Measurements from ENCODE around the gene NDRG2. TPM values are rescaled to one million over a fixed set of nuclear protein-coding genes. Genes with fewer than 3 reads are reported as not detected.

The NDRG2 gene
- total and polyA plus RNA-seq, 9 of the 15 experiments (the other 6 are each of a cell fraction or from before 2014, with no cell fraction given): 10.1 to 105 (median 41.0) TPM

GRCh38 chr14:21057803-21058675 lies 33.2 kb upstream of the NDRG2 start, which contains the start of gene RNASE8:
Gene RNASE8 (plus strand): TSS chr14:21057822. CDS start chr14:21057893, 71 bp downstream.
- no peak for DNase-seq (ENCODE audit: extremely low read depth in 1 of 4, low spot score in 3 of 4)
- ChIA-PET CTCF (ENCODE audit: low intra/inter-chr PET ratio) (interaction anchor here (0.6 kb wide), 1 partner anchor 16 kb away, joined by 3 read pairs; the partner anchor contains the start of gene RNASE7), POLR2A (interaction anchor here (0.5 to 1.7 kb wide), 5 partner anchors 10 to 361 kb away, joined by 3 to 5 read pairs (median 4); no protein-coding TSS in a partner anchor)
- no peaks in the 10 kb centered on the region for H3K9me1 ChIP-seq (ENCODE audit: control insufficient read depth, insufficient read depth, low read length)
- no peak within 1 kb of the TSS for H3K4me3 ChIP-seq
- no peaks in the 10 kb centered on the region; a peak in 2 of 5 replicates for H3K4me1 ChIP-seq (replicated peaks in 1 of 2; ENCODE audit: control insufficient read depth in 2 of 2, insufficient read depth in 2 of 2, low read length in 2 of 2)
- no TSS peak for BruUV-seq (replicated peaks)
- no peak for FAIRE-seq
- peak within 1 kb of the TSS; percentile 9; the same call in 1 of the 2 replicates for H2AFZ ChIP-seq (ENCODE audit: low read depth, low read length)
- H3K27ac ChIP-seq (ENCODE audit: extremely low read depth, low read depth, low read length): no peak within 1 kb of the TSS
- ATAC-seq: no peak
- H3K9ac ChIP-seq (ENCODE audit: insufficient read depth in 1 of 2, low read depth in 2 of 2, low read length in 2 of 2): no peak within 1 kb of the TSS
- WGBS (ENCODE audit: insufficient coverage, low coverage, missing lambda C conversion rate): 13% methylated on average over 8 of the region's 8 CpGs
- no peaks in the 10 kb centered on the region for H4K20me1 ChIP-seq (replicated peaks; ENCODE audit: control insufficient read depth, insufficient read depth, low read length)
- no peaks in the 10 kb centered on the region for H3K36me3 ChIP-seq (ENCODE audit: control insufficient read depth, insufficient read depth, low read length)
- TF ChIP-seq ZNF644 (tag; IDR thresholded peaks at IDR 0.05; ENCODE audit: low read depth): no peak
- TF ChIP-seq NR2F6 (CRISPR knock-in tag; IDR thresholded peaks at IDR 0.05): no peak
- TF ChIP-seq CTCF (IDR thresholded peaks at IDR 0.05 in 2 of 3, conservative IDR thresholded peaks at IDR 0.05 in 1 of 3; ENCODE audit: insufficient read depth in 2 of 3, low read depth in 1 of 3, low read length in 3 of 3): 0 out of 6 replicates have a peak, but pooled peaks of 1 of the 3 experiments have one; percentile 4
- no peak within 1 kb of the TSS for H3K4me2 ChIP-seq (ENCODE audit: insufficient read depth, low read length)
- intact Hi-C loops (cut with micrococcal nuclease): no loop called here
- in situ Hi-C loops (cut with MboI): no loop called here
- no peaks in the 10 kb centered on the region for H3K9me3 ChIP-seq (replicated peaks; ENCODE audit: control insufficient read depth, insufficient read depth, low read depth, low read length)
- H3K27me3 ChIP-seq (ENCODE audit: control insufficient read depth in 2 of 2, insufficient read depth in 2 of 2, low read length in 2 of 2): no peaks in the 10 kb centered on the region
- no peaks in the 10 kb centered on the region for H3K79me2 ChIP-seq (ENCODE audit: control insufficient read depth, insufficient read depth, low read length)

All from K562 (cell line).